DMS114 treated with DMSO at 0.1 percent for 48 hours (cell line): Measurements from ENCODE around the gene OR3A3.

Experiments used
- DNase-seq: peaks from one replicate; lab custom pipeline; 2025; ENCODE audit not compliant: unreplicated experiment; lab: John Stamatoyannopoulos, UW

OR3A3 gene

DNA sequence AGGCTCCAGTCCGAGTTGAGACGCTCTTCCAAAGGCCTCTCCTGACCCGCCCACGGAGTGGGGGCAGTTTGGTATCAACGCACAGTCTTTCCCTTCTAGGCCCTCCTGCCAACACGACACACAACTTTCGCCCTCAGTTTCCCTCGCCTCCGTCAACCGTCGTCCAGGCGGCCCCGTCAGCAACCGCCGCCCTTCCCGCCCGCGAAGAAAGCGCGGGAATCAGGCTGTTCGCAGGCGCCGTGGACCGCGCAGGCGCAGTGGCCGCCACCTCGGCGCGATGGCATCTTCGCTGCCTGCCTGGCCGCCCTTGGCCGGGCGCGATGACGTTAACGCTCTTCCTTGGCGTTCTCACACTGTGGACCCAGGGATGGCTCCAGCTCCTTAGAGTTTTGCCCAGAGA lies 60.4 kb downstream of the OR3A3 start, which contains the start of gene SPATA22:
SPATA22 (minus strand) TSS at position 221 of the 400 bp plus-strand sequence. CDS start 2,494 bp downstream, outside the sequence.
- DNase-seq: no peak

DNA sequence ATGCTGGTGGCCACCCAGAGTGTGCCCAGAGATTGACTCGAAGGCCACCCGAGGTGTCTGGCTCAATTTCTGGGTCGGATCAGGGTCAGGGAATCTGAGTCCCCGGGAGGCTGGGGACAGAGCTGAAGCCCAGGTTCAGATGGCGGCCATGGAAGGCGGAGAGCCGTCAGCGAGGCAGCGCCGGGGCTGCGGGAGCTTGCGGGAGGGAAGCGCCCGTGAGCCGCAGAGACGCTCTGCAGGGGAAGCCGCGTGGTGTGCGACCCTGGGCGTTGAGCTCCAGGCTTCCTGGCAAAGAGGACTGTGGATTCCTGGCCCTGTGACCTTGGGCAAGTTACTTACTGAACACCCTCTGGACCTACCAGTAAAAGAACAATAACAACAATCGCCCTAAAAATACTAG lies 61.0 kb downstream of the OR3A3 start:
- DNase-seq: no peak
